Common myeloid progenitor, CD34-positive (primary cell): ENCODE results near the gene DSC3.

ENCODE experiments used
- CTCF ChIA-PET: fragments of 350-600 bp; sonication (Branson Sonifier 250); formaldehyde crosslinking; loops from one replicate; lab custom pipeline; 2021; ENCODE audit warnings: antibody characterized with exemption; lab: Charles Lee
- POLR2A ChIA-PET: fragments of 350-600 bp; sonication (Branson Sonifier 250); formaldehyde crosslinking; loops from one replicate; lab custom pipeline; 2021; ENCODE audit warnings: antibody characterized with exemption; lab: Charles Lee
- DNase-seq, 3 donors: peaks; one replicate each; pipeline versions ENCODE4 v3.0.0 to v3.0.0-alpha.2; 2013
- H3K27ac ChIP-seq, 2 experiments: 1 replicate in 1 of 2; 2 replicates in 1 of 2; pipeline ENCODE4 v1.7.0; 2013; ENCODE audit warnings: inconsistent platforms in 2 of 2, low read length in 2 of 2, mild to moderate bottlenecking in 2 of 2, low read depth in 1 of 2, moderate library complexity in 1 of 2; ENCODE audit not compliant: severe bottlenecking in 2 of 2, insufficient read depth in 1 of 2, poor library complexity in 1 of 2
- H3K27me3 ChIP-seq, 5 experiments: replicated peaks in 2 of 5; 1 replicate in 3 of 5; 2 replicates in 2 of 5; pipeline versions ENCODE4 v1.6.1 to v1.7.0; 2013; ENCODE audit warnings: low read length in 4 of 5, mild to moderate bottlenecking in 2 of 5, moderate library complexity in 2 of 5, inconsistent platforms in 1 of 5; ENCODE audit not compliant: insufficient read depth in 5 of 5, control insufficient read depth in 4 of 5
- H3K36me3 ChIP-seq, 4 experiments: 1 replicate in 2 of 4; 2 replicates in 2 of 4; pipeline versions ENCODE4 v1.6.1 to v1.7.0; 2013; ENCODE audit warnings: low read length in 3 of 4, control low read depth in 1 of 4, mild to moderate bottlenecking in 1 of 4; ENCODE audit not compliant: control insufficient read depth in 4 of 4, insufficient read depth in 4 of 4
- H3K4me1 ChIP-seq, 4 experiments: 1 replicate in 3 of 4; 2 replicates in 1 of 4; pipeline versions ENCODE4 v1.6.1 to v1.7.1; 2013; ENCODE audit warnings: low read length in 3 of 4, mild to moderate bottlenecking in 3 of 4, control low read depth in 1 of 4, inconsistent platforms in 1 of 4, moderate library complexity in 1 of 4; ENCODE audit not compliant: control insufficient read depth in 4 of 4, insufficient read depth in 4 of 4; ENCODE audit errors: control extremely low read depth in 1 of 4
- H3K4me3 ChIP-seq, 7 experiments: 1 replicate in 4 of 7; 2 replicates in 3 of 7; pipeline versions ENCODE4 v1.5.1 to v1.7.0; 2013; ENCODE audit warnings: mild to moderate bottlenecking in 7 of 7, low read length in 6 of 7, moderate library complexity in 6 of 7, inconsistent platforms in 2 of 7, low read depth in 2 of 7, control low read depth in 1 of 7; ENCODE audit not compliant: insufficient read depth in 4 of 7, control insufficient read depth in 1 of 7; ENCODE audit errors: extremely low read depth in 1 of 7
- H3K9me3 ChIP-seq, 5 experiments: 1 replicate in 4 of 5; 2 replicates in 1 of 5; pipeline versions ENCODE4 v1.6.1 to v1.7.1; 2013; ENCODE audit warnings: low read length in 4 of 5, mild to moderate bottlenecking in 2 of 5, inconsistent platforms in 1 of 5, low read depth in 1 of 5, moderate library complexity in 1 of 5; ENCODE audit not compliant: control insufficient read depth in 4 of 5, insufficient read depth in 2 of 5; ENCODE audit errors: control extremely low read depth in 1 of 5
- WGBS: methylation state at CpG from one replicate; pipeline ENCODE4 v1.1.5; 2013; ENCODE audit not compliant: insufficient coverage; 5-methylcytosine and 5-hydroxymethylcytosine counted together

Gene DSC3

GRCh38 chr18:31056296-31056695 is 13.8 kb upstream of the DSC3 start:
- Histone ChIP-seq H3K27me3 (peaks cover 0 to 6% (median 0%) of the 10 kb centered on the region in 5 experiments), H3K4me1 (peaks cover 0 to 1% (median 0%) of the 10 kb centered on the region in 4 experiments), H3K9me3 (no peaks in the 10 kb centered on the region), H3K4me3 (no peak overlapping the region), H3K27ac (no peak overlapping the region), H3K36me3 (no peaks in the 10 kb centered on the region)
- CTCF ChIA-PET = no interaction called here
- POLR2A ChIA-PET = no interaction called here
- DNase-seq = no peak
- WGBS = no CpG with 5 or more reads among the region's 2 CpGs

GRCh38 chr18:31050635-31051034 is 8.1 kb upstream of the DSC3 start:
- Histone ChIP-seq H3K9me3 (no peaks in the 10 kb centered on the region), H3K36me3 (no peaks in the 10 kb centered on the region), H3K4me3 (no peak overlapping the region), H3K4me1 (no peaks in the 10 kb centered on the region), H3K27ac (no peak overlapping the region), H3K27me3 (peaks cover 0 to 23% (median 4%) of the 10 kb centered on the region in 5 experiments)
- POLR2A ChIA-PET = no interaction called here
- CTCF ChIA-PET = no interaction called here
- WGBS = no CpG with 5 or more reads among the region's 3 CpGs
- no peak for DNase-seq

DNA sequence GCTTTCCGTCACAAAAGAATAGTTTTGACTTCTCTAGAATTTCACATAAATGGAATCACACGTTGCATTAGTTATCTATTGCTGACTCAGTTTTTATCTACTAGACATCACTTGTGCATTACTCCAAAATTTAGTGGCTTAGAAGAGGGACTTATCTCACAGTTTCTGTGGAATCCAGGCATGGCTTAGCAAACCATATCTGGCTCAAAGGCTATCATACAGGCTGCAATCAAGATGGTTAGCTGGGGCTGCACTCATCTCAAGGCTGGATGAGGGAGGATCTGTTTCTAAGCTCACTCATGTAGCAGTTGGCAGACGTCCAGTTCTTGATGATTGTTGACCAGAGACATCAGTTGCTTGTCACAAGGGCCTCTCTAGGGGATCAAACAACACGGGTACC is 6.6 kb upstream of the DSC3 start:
- H3K27ac ChIP-seq = no peak overlapping the region
- no peak for DNase-seq
- peaks cover 0 to under 1% (median 0%) of the 10 kb centered on the region in 5 experiments for H3K9me3 ChIP-seq
- no peak overlapping the region for H3K4me3 ChIP-seq
- 95% methylated on average over 4 of the region's 4 CpGs for WGBS
- H3K36me3 ChIP-seq = no peaks in the 10 kb centered on the region
- ChIA-PET CTCF (no interaction called here), POLR2A (no interaction called here)
- peaks cover 2 to 34% (median 10%) of the 10 kb centered on the region in 5 experiments for H3K27me3 ChIP-seq
- no peaks in the 10 kb centered on the region for H3K4me1 ChIP-seq

DNA sequence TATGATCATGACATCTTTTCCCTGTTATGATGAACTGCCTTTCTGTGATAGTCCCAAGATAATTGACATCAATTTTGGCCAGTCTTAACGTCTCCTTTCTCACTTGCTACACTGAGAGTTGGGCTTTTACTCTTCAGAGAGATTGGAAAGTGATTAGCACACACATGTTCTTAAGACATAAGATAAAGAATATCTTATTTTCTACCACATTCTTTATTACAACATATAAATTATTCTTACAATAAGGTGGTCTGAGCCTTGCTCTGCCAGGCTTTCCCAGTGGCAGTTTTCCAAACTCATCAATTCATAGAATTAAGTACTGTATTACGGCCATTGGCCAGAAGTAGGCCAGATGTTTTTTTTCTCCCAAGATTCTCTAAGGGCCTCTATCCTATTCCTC is 5.7 kb upstream of the DSC3 start:
- H3K4me1 ChIP-seq = no peaks in the 10 kb centered on the region
- CTCF ChIA-PET = no interaction called here
- no CpG with 5 or more reads among the region's 2 CpGs for WGBS
- peaks cover 0 to 8% (median 0%) of the 10 kb centered on the region in 5 experiments for H3K9me3 ChIP-seq
- no peak overlapping the region for H3K4me3 ChIP-seq
- no peak overlapping the region for H3K27ac ChIP-seq
- no peak for DNase-seq
- POLR2A ChIA-PET = no interaction called here
- no peaks in the 10 kb centered on the region for H3K36me3 ChIP-seq
- peaks cover 11 to 44% (median 19%) of the 10 kb centered on the region in 5 experiments for H3K27me3 ChIP-seq

- H3K36me3 ChIP-seq = no peaks in the 10 kb centered on the region
- ChIA-PET CTCF (no interaction called here), POLR2A (no interaction called here)
- H3K9me3 ChIP-seq = peaks cover 0 to 8% (median 0%) of the 10 kb centered on the region in 5 experiments
- no peak overlapping the region for H3K4me3 ChIP-seq
- peaks cover 13 to 56% (median 24%) of the 10 kb centered on the region in 5 experiments for H3K27me3 ChIP-seq
- peaks cover 0 to 12% (median 10%) of the 10 kb centered on the region in 4 experiments for H3K4me1 ChIP-seq
- H3K27ac ChIP-seq = no peak overlapping the region
- DNase-seq = no peak
These were observed 4.4 kb upstream of the DSC3 start for GRCh38 chr18:31046916-31047315.

DNA sequence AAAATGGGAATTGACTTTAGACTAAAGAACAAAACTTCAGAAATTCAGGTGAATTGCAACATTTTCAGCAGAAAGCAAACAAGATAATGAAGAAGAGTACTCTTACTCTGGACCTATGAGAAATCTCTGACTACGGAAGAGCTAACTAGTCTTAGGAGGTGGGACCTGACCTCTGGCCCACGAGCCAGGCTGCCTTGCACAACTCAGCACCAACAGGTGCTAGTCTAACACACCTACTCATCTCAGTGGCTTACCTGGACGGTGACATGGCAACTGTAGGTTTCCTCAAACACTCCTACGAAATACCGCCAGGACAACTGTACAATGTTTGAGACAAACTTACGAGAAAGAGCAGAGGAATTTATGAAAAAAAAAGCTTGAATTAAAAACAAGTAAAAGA is 3.1 kb upstream of the DSC3 start:
- Histone ChIP-seq H3K27ac (no peak overlapping the region), H3K27me3 (peaks cover 13 to 69% (median 30%) of the 10 kb centered on the region in 5 experiments), H3K9me3 (peaks cover 0 to 8% (median 0%) of the 10 kb centered on the region in 5 experiments), H3K4me3 (no peak overlapping the region), H3K36me3 (no peaks in the 10 kb centered on the region), H3K4me1 (peaks cover 0 to 22% (median 13%) of the 10 kb centered on the region in 4 experiments)
- DNase-seq = no peak
- 95% methylated on average over 5 of the region's 6 CpGs for WGBS
- CTCF ChIA-PET = no interaction called here
- POLR2A ChIA-PET = interaction anchor here (0.6 kb wide), 1 partner anchor 506 kb away, joined by 4 read pairs; no protein-coding TSS in a partner anchor

- Histone ChIP-seq H3K27ac (no peak overlapping the region), H3K4me1 (peaks cover 0 to 22% (median 13%) of the 10 kb centered on the region in 4 experiments), H3K27me3 (peaks cover 19 to 76% (median 36%) of the 10 kb centered on the region in 5 experiments), H3K36me3 (no peaks in the 10 kb centered on the region), H3K4me3 (no peak overlapping the region), H3K9me3 (peaks cover 0 to 8% (median 0%) of the 10 kb centered on the region in 5 experiments)
- no peak for DNase-seq
- 90% methylated on average over 2 of the region's 3 CpGs for WGBS
- CTCF ChIA-PET = no interaction called here
- POLR2A ChIA-PET = interaction anchor here (0.6 kb wide), 1 partner anchor 505 kb away, joined by 4 read pairs; no protein-coding TSS in a partner anchor
These were observed 2.4 kb upstream of the DSC3 start for GRCh38 chr18:31044926-31045325.
